NCI-H1417 (cell line): ENCODE measurements around the gene ASAP3.

ENCODE experiments used
- DNase-seq, 3 experiments: peaks; one replicate each; lab custom pipeline; 2025; lab: John Stamatoyannopoulos, UW

Gene ASAP3

DNA sequence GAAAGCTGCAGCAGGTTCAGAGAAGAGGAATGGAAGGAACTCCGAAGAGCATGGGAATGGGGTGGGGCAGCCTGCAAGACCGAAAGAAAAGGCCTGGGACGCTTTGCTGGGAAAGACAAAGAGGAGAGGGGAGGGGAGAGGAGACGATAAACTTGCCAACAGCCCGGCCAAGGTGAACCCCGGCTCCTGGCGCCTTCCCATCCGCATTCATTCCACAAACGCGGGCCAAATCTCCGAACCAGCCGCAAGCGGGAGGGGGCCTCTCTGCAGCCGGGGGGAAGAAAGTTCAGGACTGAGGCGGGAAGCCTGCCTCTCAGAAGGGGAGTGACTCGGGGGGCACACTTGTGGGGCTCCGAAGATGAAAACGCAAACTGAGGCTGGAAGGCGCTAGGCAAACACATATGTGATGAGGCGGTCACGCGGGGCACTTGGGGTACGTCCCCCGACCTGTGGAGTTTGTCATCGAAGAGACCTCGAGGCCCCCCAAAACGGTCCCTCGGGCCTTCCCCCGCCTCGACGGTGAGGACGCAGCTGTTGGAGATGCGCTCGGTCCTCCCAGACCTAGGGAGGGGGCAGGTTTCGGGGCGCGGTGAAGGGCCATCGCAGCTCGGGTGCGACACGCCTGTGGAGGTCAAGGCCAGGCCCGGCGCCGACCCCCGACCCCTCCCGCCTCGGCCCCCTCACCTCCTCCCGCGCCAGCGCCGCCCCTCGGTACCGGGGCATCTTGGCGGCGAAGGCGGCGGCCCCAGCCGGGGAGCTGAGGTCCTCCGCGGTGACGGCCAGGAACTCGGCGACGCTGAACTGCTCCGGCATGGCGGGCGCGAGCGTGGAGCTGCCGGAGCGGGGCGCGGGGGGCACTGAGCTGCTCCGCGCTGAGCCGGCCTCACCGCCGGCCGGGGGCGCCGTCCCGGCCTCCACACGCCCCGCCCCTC, at the start of gene ASAP3:
Gene ASAP3 (minus strand): TSS at position 859 of the 932 bp plus-strand sequence. CDS start 46 bp downstream, at position 813.
- peak in 1 of 3 experiments; percentile 80 for DNase-seq

DNA sequence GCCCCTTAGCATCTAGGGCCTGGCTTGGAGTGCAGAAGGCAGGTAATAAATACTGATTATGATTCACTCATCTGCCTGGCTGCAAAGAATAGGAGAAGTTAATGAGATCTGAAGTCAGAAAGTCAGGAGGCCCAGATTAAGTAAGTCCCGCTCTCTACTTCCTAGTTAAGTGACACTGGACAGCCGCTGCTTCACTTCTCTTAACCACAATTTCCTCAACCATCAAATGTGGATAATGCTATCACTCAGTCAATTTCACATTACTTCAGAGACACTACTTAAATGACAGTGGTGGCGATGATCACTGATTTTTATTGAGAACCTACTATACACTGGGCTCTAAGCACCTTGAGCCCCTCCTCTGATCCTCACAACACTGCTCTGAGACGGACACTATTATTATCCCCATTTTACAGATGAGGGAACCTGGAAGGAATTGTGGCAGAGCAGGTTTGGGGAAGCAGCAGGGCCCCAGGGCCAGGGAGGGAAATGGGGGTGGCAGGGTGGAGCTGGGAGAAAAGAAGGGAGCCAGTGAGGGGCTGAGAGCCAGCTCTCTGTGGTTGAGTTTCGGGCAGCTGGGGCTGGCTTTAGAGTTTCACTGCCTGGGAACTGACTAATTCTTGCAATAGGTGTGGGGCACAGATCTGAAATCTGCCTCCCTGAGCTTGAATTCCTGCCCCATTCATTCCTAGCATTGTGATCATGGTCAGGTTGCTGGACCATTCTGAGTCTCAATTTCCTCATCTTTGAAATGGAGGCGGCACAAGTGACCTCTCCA, 49.5 kb upstream of the ASAP3 start:
- no peak for DNase-seq

DNA sequence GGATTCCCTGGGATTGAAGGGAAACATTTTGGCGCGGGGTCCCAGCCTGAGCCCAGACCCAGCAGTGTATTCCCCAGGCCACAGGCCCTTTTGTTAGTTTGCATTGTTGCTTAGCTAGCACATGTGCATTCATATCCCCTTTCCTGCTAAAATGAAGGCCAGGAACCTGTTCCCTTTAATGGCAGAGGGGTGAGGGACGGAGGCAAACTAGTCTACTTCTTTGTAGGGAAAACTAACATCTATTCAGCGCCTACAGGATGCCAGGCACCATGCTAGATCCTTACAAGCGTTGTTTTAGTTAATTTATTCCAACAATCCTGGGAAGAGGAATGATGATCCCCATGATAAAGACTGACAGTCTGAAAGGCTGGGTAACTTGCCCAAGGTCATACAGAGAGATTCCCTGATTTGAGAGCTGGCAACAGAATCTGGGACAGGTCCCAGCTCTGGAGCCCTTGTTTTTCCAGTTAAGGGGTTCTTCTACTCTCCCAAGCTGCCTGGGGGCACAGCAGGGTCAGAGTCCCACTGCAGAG, 47.6 kb upstream of the ASAP3 start:
- no peak for DNase-seq

DNA sequence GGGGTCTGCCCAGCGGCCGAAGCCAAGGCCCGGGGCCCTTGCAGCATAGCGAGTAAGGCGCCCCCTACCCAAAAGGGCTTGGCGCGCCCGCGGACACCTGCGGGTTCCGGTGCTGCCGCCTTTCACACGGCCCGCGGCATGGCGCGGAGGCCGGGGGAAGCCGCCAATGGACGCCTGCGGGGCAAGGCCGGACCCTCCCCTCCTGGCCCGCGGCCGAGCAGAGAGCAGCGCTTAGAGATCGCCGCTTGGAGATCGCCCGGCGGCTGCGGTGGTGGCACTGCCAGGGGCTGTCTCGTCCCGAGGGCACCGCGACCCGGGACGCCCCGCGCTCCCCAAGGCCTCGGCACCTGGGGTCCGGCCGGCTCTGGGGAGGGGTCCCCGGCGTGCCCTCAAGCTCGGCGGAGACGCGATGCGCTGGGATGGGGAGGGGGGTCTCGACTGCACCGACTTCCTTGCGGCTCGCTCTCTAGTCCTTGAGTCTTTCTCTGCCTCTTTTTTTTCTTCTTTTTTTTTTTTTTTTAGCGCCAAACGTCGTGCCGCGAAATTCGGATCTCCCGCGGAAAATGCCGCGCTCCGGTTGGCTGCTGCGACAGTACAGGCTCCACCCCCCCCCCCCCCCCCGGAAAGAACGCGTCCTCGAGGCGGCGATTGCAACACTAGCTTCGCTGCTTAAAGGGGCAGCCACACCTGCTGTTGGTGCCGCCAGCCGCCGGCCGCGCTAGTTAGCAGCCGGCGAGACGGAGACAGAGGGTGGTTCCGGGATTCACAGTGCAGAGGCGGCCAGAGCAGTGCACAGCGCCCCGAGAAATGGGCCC, 47.0 kb upstream of the ASAP3 start, which contains the start of gene E2F2:
Gene E2F2 (minus strand): TSS at position 487 of the 815 bp plus-strand sequence. CDS start 440 bp downstream, at position 47.
- peak; percentile 89 to 95 (median 91) for DNase-seq

DNA sequence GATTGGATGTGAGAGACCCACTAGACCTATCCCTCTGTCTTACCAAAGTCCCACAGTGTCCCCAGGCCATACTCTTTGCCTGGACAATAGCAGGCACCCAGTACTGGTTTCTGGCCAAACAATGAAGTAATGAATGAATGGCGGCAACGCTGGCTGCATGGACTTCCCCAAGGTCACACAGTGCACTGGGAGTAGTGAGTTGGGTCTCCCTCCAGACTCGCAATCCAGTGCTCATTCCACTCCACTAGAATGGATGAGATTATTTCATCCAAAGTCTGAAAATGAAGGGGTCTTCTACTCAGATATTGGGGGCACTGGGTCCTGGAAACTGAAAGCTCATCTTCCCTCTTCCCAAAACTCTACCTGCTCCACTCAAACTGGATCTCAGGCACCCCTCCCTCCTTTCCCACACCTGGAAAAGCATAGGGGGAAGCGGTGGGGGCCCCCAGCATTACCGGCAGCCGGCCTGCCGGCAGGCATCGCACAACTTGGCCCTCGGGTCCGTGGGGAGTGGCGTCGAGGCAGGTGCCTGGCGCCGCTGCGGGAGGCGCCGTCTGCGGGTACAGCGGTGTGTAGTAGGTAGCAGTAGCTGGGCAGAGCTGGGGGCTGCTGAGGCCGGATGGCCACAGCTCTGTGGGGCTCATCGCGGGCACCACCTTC, 46.2 kb upstream of the ASAP3 start:
- DNase-seq: peak; percentile 42 to 89 (median 86)

DNA sequence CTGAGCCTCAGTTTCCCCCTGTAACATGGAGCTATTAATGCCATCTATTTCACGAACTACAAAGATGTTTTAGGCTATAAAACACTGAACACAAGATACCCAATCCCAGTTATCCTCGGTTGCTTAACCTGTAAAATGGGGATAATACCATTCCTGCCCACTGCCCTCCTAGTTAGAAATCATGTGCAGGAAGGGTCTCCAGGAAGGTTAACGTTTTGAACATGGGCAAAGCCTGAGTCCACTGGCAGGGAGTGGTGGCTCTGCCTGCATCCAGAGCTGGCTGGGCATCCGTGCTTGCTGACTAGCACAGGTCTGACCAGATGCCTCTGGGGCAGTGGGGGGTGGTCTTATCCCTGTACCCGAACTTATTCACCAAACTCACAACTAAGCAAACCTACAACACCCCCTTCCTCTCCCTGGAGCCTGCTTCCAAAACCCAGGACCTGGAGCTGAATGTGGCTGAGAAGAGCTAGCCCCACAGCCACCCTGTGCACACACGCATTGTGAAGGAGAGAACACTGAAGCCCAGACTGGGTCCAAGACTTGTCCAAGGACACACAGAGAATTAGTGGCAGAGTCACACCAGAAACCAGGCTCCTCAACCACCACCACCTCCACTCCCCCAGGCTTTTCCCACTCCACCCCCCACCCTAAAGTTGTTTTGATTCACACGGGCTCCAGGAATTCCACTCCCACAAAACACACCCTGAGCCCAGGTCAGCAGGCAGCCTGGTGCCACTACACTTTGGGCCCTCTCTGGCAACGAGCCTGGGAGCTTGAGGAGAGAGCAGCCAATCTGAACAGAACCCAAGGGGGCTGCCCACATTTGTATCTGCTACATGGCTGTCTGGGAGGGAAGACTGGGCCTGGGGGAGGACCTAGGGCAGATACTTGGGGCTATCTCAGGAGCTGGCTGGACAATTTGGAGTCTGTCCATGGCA, 45.4 kb upstream of the ASAP3 start:
- DNase-seq: peak; percentile 32 to 51 (median 40)

DNA sequence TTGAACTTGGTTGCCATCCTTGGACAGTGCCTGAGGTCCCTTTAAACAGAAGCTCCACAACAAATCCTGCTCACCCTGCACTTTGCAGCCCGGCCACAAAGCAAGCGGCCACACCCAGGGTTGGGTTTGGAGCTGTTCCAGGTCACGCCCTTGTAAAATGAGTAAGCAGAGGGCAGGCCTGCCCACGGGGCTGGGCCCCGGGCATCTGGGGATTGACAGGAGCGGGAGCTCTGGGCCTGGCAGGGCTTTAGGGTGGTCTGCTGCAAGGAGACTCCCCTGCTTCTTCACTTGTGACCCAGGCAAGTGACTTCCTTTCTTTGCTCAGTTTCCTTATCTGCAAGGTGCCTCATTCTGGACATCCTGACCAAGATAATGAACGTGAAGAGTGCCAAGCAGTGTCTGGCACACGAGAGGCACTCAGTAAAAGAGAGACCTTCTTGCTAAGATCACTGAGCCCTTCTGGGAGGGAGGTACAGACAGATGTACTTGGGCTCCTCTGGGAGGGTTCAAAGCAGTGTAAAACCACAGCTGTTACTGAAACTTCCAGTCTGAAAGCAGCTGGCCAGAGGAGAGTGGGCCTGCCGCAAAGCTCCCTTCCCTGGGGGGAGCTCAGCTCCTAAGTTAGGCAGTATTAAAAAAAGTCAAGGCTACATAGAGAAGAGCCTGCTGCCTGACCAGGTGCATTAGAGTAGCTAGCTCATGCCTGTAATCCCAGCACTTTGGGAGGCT, 44.4 kb upstream of the ASAP3 start:
- DNase-seq: peak; percentile 46 to 86 (median 75)

DNA sequence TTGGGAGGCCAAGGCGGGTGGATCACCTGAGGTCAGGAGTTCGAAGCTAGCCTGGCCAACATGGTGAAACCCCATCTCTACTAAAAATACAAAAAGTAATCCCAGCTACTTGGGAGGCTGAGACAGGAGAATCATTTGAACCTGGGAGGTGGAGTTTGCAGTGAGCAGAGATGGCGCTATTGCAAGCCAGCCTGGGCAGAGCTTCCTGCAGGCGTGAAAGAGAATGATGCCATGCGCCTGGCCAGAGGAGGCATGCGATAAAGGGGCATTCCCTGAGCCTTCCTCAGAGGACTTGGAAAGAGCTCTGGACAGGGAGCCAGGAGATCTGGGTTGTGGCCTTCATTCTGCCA, 43.9 kb upstream of the ASAP3 start:
- DNase-seq: no peak

DNA sequence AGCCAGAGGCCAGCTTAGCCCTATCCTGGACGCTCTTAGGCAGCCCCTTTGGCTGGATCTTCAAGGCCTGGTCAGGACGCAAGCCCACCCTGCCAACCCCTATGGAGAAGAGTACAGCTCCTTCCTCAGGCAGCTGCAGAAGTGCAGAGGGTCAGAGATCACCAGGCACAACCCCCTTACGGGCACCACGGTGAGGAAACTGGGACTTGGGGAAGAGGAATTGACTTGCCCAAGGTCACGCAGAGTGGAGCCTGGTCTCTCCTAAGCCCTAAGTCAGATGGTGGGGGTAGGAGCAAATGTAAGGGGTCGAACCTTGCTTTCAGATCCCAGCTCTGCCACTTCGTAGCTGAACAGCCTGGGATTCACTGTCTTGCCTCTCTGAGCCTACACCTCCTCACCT, 43.4 kb upstream of the ASAP3 start:
- DNase-seq: no peak

DNA sequence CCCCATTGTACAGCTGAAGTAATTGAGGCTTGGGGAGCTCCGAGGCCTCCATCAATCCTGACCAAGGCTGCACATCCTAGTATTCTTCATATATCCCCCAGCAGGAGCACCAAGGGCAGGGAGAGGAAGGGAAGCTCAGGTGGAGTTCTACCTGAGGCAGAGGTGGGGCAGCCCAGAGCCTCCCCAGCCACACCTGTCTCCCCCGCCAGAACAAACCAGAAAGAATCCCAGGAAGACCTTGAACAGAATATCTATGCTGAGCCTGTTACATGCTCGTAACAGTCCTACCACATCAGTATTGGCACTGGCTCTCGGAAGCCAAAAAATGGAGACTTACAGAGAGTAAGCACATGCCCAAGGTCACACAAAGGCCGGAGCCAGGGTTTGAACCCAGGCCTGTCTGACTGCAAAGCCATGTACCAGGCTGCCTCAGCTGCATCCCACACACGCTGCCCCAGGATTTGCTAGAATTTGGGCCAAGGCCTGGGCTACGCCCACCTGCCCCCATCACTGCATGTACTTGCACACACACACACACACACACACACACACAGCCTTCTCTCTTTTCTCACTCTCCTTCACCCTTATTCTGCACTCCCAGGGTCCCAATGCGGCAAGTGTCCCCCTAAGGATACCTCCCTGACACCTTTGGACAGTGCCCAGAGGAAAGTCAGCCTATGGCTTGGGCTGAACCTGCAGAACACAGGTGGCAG, 42.5 kb upstream of the ASAP3 start:
- no peak for DNase-seq

DNA sequence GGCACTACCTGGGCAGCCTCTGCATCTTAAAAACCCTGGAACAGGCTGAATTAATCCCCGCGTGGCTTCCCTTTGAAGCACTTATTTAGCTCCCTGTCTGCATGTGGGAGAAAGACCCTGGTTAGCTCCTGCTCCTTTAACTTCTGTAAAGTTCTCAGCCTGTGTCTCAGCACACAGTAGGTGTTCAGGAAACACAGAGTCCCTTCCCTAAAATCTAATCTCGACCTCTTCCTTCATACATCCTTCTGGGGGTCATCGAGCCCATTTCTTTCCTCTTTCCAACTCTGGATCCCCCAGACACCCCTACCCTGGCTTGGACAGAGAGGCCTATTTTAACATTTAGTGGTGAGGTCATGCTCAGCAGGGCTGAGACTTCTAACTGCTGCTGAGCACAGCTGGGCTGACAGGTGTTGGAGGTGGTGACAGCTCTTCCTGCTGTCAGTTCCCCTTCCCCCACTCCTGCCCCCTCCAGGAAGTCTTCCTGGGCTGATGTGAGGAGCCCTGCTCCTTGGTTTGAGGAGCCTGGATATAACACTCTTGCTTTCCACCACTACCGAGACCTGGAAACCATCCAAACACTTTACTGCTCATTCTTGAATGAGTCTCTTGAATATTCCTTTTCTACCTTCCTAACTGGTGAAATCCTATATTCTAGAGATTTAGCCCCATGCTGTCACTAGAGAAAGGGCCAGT, 41.7 kb upstream of the ASAP3 start:
- peak in 2 of 3 experiments; percentile 26 to 40 for DNase-seq

DNA sequence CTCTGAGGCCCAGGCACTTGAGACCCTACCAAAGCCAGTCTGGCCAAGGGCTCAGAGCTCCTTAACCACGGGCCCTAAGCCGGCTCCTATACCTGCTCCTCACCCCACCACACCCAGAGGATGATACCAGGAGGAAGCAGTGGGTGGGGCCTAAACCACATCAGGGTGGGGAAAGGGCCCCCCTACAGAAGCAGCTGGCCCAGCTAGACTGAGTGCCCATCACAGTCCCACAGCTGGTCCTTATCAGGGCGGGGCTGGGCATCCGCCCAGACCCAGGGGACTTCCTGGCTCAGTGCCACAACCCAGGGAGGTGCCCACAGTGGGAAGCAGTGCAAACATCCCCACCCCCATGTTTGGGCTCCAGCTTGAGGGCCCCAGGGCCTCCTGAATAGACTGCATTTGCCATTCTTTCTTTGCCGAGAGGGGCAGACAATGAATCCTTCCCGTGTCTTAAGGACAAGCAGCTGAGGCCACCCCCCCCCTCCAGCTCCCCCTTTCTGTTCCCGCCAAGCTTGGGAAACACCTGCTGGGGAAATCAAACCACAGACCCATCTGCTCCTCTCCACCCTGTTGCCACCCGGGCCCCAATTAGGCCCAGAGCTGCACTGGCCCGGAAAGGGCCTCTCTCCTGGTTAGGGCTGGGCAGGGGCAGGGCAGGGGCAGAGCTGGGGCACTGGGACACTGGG, 40.9 kb upstream of the ASAP3 start:
- DNase-seq: peak; percentile 85 to 94 (median 93)

DNA sequence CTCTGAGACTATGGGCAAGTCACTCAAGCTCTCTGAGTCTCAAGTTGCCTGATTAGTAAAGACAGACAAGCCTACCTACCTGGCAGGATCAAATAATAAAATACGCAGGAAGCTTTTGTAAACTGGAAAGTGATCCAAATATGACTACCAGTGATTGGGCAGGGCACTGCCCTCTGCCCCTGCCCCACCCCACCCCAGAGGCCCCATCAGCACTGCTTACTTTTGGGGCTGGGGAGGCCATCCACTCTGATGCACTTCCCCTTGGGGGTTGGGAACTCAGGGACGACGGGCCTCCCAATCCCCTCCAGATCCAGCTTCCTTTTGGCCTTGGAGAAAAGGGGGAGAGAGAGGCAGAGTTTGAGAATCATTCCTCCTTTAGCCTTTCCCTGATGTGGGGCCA, 40.2 kb upstream of the ASAP3 start:
- DNase-seq: no peak

DNA sequence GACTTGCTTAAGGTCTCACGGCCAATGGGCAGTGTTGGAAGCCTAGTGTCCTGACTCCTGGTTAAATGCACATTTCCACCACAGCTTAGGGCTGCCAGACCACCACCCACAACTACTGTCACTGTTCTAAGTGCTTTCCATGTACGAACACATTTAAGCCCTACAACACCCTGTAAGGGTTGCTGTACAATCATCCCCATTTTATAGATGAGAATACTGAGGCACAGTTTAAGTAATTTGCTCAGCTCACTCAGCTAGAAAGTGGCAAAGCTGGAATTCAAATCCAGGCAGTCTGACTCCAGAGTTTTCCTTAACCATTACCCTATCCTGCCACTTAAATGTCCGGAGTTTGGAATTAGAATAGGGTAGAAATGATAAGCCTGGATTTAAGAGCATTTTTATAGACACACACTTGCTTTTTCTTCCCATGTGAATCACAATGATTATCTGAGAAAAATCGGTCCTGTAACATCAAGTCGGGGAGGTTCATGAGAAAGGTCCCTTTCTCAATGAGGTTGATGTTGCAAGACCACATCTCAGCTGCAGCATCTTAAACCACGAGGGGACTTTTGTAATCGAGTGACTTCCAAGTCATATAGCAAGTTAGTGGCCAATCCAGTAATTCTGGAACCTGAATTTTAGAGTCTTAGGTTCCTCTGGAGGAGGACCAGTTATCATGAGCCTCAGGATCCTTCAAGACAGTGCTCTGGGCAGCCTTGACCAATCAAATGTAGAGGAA, 38.4 kb upstream of the ASAP3 start:
- no peak for DNase-seq

DNA sequence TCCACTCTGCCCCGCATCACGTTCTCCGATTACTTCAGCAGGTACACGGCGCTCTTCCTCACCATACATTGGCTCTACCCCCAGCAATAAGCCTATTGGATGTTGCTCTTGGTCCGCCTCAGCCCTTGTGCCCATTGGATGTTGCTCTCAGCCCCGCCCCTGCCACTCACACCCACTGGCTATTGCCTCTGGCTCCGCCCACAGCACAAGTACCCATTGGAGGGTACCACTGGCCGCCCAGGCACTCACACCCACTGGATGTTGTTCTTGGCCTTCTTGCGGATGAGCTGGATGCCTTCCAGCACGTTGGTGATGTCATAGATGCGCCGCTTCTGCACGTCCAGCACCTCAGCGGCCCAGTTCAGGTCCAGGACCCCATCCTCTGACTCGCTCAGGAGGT, 37.6 kb upstream of the ASAP3 start:
- DNase-seq: no peak

DNA sequence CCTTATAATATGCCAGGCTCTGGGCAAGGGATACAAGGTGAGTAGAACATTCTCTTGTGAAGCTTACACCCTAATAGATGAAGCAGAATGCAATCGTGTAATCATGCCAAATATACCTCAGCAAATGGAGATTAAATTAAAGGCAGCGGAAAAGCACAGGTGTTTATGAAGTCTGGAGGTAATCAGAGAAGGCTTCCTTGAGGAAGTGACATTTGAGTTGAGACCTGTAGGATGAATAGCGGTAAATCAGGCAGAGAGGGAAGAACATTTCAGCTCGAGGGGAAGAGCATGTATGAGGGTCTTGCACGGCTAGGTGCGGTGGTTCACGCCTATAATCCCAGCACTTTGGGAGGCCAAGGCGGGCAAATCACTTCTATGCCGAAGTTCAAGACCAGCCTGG, 33.6 kb upstream of the ASAP3 start:
- DNase-seq: no peak

DNA sequence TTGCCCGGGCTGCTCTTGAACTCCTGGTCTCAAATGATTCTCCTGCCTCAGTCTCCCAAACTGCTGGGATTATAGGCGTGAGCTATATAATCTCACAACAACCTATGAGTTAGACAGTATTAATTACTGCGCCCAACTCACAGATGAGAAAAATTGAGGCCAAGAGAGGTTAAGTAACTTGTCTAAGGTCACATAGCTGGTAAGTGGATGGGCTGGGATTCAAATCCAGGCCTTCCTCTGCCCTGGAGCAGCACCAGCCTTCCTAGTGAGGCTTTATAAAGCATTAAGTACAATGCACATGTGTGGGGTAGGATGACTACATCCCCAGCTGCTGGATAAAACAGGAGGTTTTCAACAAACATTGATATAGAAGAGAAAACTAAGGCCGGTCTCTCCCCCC, 31.9 kb upstream of the ASAP3 start:
- no peak for DNase-seq
